ENCODE measurements around the gene DPP9.
"Not testable (repeated sequence)": the region's sequence is repeated elsewhere in the genome, so short reads cannot be mapped to it uniquely, and the experiment has no call there.

Gene DPP9

GRCh38 chr19:4723595-4724514, at the start of gene DPP9:
TSS of gene DPP9 (minus strand) at chr19:4723842. CDS start at chr19:4719906, 3,936 bp downstream.
- peak; percentile 99 for DNase-seq

GRCh38 chr19:4773047-4773640, 49.5 kb upstream of the DPP9 start:
- DNase-seq, result no peak

GRCh38 chr19:4772566-4772965, 48.9 kb upstream of the DPP9 start:
- no peak for DNase-seq

GRCh38 chr19:4768934-4769777, 45.5 kb upstream of the DPP9 start:
- peak; percentile 94 for DNase-seq

GRCh38 chr19:4764393-4764660, 40.7 kb upstream of the DPP9 start:
- no peak for DNase-seq

GRCh38 chr19:4763021-4763420, 39.4 kb upstream of the DPP9 start:
- no peak for DNase-seq

DNA sequence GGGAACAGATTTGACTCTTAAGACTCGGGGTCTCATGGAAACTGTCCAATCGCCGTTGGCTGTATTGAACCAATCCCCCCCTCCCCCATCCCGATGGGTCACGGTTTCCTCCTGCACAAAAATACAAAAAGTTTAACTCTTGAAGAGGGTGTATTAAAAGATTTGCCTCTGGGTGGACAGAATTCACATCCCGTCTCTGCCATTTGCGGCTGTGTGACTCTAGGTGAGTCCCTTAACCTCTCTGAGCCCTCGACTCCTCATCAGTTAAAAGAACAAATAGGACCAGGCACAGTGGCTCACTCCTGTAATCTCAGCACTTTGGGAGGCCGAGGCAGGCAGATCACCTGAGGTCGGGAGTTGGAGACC, 36.6 kb upstream of the DPP9 start:
- no peak for DNase-seq

- peak; percentile 93 for DNase-seq
Measured at GRCh38 chr19:4759388-4760284, 36.0 kb upstream of the DPP9 start.

GRCh38 chr19:4758659-4759058, 35.0 kb upstream of the DPP9 start:
- no peak for DNase-seq

GRCh38 chr19:4758082-4758481, 34.4 kb upstream of the DPP9 start:
- DNase-seq, result no peak

DNA sequence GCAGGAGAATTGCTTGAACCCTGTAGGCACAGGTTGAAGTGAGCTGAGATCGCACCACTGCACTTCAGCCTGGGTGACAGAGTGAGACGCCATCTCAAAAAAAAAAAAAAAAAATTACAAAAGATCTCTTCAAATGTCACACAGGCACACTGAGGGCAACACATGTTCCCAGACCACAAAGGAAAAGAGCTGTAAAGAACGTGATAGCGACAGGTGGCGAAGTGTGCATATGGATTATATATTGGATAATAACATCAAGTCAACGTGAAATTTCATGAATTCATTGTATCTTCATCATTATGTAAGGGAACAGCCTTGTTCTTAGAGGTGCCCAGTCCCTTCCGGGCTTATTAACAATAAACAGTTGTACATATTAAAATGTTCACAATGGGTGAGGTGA, 31.8 kb upstream of the DPP9 start:
- no peak for DNase-seq

- DNase-seq, result no peak
Measured at GRCh38 chr19:4754248-4754647, 30.6 kb upstream of the DPP9 start.

- no peak for DNase-seq
Measured at GRCh38 chr19:4749870-4750590, 26.4 kb upstream of the DPP9 start.

DNA sequence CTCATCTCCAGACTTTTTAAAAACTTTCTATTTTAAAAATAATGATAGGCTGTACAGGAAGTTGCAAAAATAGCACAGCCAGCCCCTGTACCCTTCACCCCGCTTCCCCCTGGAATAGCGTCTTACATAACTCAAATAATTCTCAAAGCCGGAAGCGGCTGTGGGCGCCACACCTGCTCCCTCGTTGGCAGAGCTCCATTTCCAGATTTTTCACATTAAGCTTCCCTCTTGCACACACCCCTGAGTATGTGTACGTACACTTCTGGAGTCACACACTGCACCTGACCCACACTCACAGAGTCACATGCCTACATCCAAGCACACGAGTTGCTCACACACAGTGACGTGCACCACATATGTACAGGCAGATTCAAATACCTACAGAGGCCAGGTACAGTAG, 24.9 kb upstream of the DPP9 start:
- DNase-seq, result no peak

- DNase-seq, result no peak
Measured at GRCh38 chr19:4748185-4748584, 24.5 kb upstream of the DPP9 start.

DNA sequence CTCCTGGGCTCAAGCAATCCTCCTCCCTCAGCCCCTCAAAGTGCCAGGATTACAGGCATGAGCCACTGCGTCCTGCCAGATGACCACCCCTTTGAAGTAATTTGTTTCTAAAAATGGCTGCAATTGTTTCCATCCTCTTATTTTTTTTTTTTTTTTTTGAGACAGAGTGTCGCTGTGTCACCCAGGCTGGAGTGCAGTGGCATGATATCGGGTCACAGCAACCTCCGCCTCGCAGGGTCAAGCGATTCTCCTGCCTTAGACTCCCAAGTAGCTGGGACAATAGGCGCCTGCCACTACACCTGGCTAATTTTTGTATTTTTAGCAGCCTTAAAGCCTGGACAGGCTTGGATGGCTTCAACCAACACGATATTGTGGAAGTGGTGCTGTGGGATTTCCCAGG, 22.3 kb upstream of the DPP9 start:
- DNase-seq, result no peak

- DNase-seq, result not testable (repeated sequence)
Measured at GRCh38 chr19:4745175-4745574, 21.5 kb upstream of the DPP9 start.

GRCh38 chr19:4744451-4745174, 21.0 kb upstream of the DPP9 start:
- no peak for DNase-seq

DNA sequence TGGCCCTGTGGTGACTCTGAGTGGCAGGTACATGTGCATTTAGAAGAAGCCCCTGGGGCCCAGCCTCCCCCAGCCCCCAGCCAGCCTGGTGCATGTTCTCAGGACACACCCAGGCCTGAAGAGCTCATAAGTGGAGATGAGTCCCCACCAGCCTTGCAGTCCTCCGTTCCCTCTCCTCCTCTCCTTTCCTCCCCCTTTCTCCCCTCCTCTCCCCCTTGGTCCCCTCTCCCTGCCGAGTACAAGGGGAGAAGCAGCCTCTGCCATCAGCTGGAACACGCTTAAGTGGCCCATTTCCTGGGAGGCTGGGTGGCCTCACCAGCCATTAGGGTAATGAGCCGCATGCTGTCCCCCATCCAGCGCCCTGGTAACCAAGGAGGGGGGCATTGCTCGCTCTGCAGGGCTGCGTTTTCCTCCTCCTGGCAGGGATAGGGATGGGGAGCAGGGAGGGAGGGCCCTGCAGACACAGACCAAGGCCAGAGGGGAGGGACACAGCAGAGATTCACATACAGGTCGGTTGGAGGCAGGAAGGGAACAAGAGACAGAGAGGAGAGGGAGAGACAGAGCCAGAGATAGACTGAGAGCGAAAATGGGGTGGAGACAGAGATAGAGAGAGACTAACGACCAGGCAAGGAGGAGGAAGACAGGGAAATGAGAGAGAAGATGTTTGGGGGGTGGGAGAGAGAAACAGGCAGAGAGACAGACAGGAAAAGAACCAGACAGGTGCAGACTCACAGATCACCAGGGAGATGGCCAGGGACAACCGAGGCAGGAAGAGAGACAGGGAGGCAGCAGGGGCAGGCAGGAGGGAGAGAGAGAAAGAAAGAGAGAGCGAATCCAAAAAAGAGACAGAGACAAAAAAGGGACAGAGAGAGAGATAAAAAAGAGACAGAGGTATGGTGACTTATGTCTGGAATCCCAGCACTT, 19.3 kb upstream of the DPP9 start:
- peak; percentile 82 for DNase-seq

DNA sequence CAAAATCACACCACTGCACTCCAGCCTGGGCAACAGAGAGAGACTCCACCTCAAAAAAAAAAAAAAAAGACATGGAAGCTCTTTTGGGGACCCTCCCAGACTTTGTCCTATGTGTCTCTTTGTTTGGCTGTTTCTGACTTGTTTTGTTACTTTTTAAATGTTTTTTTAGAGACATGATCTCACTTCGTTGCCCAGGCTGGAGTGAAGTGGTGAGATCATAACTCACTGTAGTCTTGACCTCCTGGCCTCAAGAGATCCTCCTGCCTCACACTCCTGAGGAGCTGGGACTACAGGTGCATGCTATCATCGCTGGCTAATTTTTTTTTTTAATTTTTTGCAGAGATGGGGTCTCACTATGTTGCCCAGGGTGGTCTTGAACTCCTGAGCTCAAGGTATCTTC, 16.4 kb upstream of the DPP9 start:
- DNase-seq, result no peak

Data from NCI-H345 (cell line).